ENCODE data around the gene PROCR. TPM values are rescaled to one million over a fixed set of nuclear protein-coding genes. Genes with fewer than 3 reads are reported as not detected.
"Not testable (repeated sequence)": the region's sequence is repeated elsewhere in the genome, so short reads cannot be mapped to it uniquely, and the experiment has no call there.

Gene PROCR
- total RNA-seq, 4 donors from 2014 or later, result 16.4 to 26.6 (median 23.4) TPM

DNA sequence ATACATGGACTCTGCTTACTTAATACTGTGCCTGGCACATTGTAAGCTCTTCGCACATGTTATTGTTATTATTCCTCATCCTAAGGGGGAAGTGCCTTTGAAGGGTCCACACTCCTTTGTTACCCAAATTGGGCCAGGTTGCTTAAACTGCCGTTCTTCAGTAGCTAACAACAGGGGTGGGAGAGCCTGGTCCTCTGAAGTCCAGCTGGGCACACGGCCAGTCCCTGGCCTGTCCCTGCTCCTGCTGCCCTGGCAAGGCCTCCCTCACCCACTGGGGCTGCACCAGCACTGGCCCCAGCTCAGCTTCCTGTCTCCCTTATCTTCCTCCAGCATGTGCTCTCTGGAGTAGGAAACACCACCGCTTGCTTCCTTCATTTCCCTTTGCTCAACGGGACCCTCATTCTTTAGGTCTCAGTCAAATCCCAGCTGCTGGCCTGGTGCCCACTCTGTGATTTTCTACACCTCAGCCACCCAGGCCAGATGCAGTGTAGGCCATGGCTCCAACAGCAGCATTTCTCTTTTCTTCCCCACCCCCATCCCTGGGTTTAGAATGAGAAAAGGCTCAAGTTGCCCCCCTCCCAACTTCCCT is 5.5 kb upstream of the PROCR start:
- Histone ChIP-seq H3K27me3 (no peaks in the 10 kb centered on the region), H3K27ac (no peak overlapping the region), H3K36me3 (no peaks in the 10 kb centered on the region), H3K4me3 (no peak overlapping the region), H3K4me1 (peaks cover 4% of the 10 kb centered on the region), H3K9me3 (no peaks in the 10 kb centered on the region)
- peak in 1 of 2 donors; percentile 69 for DNase-seq (ENCODE audit: low spot score in 2 of 2)
- 64% methylated on average over 5 of the region's 5 CpGs for WGBS
- TF ChIP-seq EP300 (IDR thresholded peaks at IDR 0.05) (no peak), POLR2A (IDR thresholded peaks at IDR 0.05) (no peak), POLR2AphosphoS5 (IDR thresholded peaks at IDR 0.05) (no peak)
- TF ChIP-seq, protein P1, sequence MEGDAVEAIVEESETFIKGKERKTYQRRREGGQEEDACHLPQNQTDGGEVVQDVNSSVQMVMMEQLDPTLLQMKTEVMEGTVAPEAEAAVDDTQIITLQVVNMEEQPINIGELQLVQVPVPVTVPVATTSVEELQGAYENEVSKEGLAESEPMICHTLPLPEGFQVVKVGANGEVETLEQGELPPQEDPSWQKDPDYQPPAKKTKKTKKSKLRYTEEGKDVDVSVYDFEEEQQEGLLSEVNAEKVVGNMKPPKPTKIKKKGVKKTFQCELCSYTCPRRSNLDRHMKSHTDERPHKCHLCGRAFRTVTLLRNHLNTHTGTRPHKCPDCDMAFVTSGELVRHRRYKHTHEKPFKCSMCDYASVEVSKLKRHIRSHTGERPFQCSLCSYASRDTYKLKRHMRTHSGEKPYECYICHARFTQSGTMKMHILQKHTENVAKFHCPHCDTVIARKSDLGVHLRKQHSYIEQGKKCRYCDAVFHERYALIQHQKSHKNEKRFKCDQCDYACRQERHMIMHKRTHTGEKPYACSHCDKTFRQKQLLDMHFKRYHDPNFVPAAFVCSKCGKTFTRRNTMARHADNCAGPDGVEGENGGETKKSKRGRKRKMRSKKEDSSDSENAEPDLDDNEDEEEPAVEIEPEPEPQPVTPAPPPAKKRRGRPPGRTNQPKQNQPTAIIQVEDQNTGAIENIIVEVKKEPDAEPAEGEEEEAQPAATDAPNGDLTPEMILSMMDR (IDR thresholded peaks at IDR 0.05), result no peak

DNA sequence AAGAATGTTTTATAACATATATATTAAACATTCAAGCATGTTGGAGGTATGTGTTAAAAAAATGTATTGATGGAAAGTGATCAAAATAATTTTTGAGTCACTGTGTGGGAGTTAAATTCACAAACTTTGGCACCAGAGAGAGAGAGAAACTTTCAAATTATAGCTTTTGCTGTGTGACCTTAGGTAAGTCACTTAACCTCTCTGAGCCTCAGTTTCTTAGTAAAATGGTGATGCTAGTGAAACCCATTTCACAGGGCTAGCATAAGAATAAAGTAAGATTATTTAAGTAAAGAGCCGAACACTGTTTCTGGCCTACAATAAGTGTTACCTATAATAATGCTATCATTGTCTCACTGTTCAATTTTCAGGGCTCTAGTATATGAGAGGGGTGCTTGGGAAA is 4.1 kb upstream of the PROCR start:
- TF ChIP-seq EP300 (IDR thresholded peaks at IDR 0.05) (no peak), POLR2A (IDR thresholded peaks at IDR 0.05) (no peak), POLR2AphosphoS5 (IDR thresholded peaks at IDR 0.05) (no peak)
- TF ChIP-seq, protein P1 (IDR thresholded peaks at IDR 0.05), result no peak
- no peaks in the 10 kb centered on the region for H3K9me3 ChIP-seq
- no peak overlapping the region for H3K27ac ChIP-seq
- H3K36me3 ChIP-seq, result no peaks in the 10 kb centered on the region
- H3K4me1 ChIP-seq, result peaks cover 17% of the 10 kb centered on the region
- WGBS, result 96% methylated on average over 1 of the region's 1 CpG
- no peak for DNase-seq (ENCODE audit: low spot score in 2 of 2)
- no peaks in the 10 kb centered on the region for H3K27me3 ChIP-seq
- no peak overlapping the region for H3K4me3 ChIP-seq

DNA sequence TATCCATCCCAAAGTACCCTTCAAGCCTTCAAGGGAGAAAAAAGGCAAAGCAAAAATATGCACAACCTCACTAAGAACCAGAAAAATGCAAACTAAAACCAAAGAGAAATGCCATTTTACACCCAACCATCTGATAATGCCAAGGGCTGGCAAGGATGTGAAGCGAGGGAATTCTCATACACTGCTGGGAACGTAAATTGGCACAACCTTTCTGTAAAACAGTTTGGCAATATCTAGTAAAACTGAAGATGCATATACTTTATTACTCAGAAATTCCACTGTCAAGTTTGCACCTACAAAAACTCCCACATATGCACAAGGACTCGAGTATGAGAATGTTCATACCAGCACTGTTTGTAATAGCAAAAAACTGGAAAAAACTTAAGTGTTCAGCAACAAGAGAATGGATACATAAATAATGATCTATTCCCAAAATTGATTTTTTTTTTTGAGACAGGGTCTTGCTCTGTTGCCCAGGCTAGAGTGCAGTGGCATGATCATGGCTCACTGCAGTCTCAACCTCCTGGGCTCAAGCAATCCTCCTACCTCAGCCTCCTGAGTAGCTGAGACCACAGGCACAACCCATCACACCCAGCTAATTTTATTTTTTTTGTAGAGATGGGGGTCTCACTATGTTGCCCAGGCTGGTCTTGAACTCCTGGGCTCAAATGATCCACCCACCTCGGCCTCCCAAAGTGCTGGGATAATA is 3.0 kb upstream of the PROCR start:
- not testable (repeated sequence) for H3K36me3 ChIP-seq; DNase-seq (ENCODE audit: low spot score in 2 of 2); H3K27ac ChIP-seq; H3K9me3 ChIP-seq; H3K27me3 ChIP-seq; H3K4me3 ChIP-seq
- WGBS, result 73% methylated on average over 4 of the region's 4 CpGs
- H3K4me1 ChIP-seq, result peaks cover 20% of the 10 kb centered on the region

DNA sequence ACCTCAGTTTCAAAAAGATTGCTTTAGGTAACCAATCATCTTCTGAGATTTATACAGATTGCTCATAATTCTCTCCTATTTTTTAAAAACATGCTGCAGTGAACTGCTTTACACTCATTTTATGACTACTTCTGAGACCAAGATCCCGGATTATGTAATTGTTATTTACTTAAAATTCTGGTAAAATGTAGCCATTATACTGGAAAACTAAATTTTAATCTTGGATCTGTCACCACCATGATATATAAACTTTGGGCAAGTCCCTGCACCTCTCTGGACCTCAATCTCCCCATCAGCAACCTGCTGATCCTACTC is 477 bp upstream of the PROCR start:
- H3K27me3 ChIP-seq, result no peaks in the 10 kb centered on the region
- no peak for TF ChIP-seq POLR2AphosphoS5 (IDR thresholded peaks at IDR 0.05)
- TF ChIP-seq, protein P1 (IDR thresholded peaks at IDR 0.05), result no peak
- no peak for TF ChIP-seq EP300 (IDR thresholded peaks at IDR 0.05)
- no peak for TF ChIP-seq POLR2A (IDR thresholded peaks at IDR 0.05)
- H3K9me3 ChIP-seq, result no peaks in the 10 kb centered on the region
- peaks cover 29% of the 10 kb centered on the region for H3K4me1 ChIP-seq
- peaks cover 4% of the 10 kb centered on the region for H3K36me3 ChIP-seq
- no peak for DNase-seq (ENCODE audit: low spot score in 2 of 2)
- 34% methylated on average over 1 of the region's 1 CpG for WGBS
- H3K4me3 ChIP-seq, result peak overlapping the region; percentile 44
- no peak overlapping the region for H3K27ac ChIP-seq

DNA sequence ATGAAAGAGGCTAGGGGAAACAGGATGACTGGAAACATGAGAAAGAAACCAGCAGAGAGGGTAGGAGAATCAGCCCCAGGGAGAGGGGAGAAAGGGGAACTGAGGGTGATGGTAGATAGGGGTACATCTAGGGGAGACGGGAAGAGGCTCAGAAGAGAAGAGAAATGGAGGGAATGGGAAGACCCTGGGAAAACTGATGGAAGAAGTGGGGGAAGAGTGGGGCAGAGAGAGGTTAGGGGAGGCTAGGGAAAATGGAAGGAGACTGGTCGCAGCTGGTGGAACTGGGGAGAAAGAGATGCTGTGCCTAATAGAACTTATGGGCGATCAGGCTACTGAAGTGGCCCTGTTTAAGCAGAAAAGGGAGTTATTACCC is 548 bp downstream of the PROCR start:
- 68% methylated on average over 3 of the region's 3 CpGs for WGBS
- Histone ChIP-seq H3K9me3 (no peaks in the 10 kb centered on the region), H3K36me3 (peaks cover 4% of the 10 kb centered on the region), H3K27me3 (no peaks in the 10 kb centered on the region), H3K4me3 (peak overlapping the region; percentile 44), H3K4me1 (peaks cover 29% of the 10 kb centered on the region), H3K27ac (peak overlapping the region; percentile 56)
- TF ChIP-seq POLR2AphosphoS5 (IDR thresholded peaks at IDR 0.05) (no peak), EP300 (IDR thresholded peaks at IDR 0.05) (no peak), POLR2A (IDR thresholded peaks at IDR 0.05) (no peak)
- TF ChIP-seq, protein P1 (IDR thresholded peaks at IDR 0.05), result no peak
- DNase-seq (ENCODE audit: low spot score in 2 of 2), result no peak
